ENCODE data around the gene TTC7B. TPM values are rescaled to one million over a fixed set of nuclear protein-coding genes. Genes with fewer than 3 reads are reported as not detected.
A peak's percentile ranks its signal among the peaks of the same experiment; 100 is the strongest.

TTC7B gene
- total and polyA plus RNA-seq, 9 of the 15 experiments (the other 6 are each of a cell fraction or from before 2014, with no cell fraction given) = 2.2 to 77.2 (median 36.7) TPM

DNA sequence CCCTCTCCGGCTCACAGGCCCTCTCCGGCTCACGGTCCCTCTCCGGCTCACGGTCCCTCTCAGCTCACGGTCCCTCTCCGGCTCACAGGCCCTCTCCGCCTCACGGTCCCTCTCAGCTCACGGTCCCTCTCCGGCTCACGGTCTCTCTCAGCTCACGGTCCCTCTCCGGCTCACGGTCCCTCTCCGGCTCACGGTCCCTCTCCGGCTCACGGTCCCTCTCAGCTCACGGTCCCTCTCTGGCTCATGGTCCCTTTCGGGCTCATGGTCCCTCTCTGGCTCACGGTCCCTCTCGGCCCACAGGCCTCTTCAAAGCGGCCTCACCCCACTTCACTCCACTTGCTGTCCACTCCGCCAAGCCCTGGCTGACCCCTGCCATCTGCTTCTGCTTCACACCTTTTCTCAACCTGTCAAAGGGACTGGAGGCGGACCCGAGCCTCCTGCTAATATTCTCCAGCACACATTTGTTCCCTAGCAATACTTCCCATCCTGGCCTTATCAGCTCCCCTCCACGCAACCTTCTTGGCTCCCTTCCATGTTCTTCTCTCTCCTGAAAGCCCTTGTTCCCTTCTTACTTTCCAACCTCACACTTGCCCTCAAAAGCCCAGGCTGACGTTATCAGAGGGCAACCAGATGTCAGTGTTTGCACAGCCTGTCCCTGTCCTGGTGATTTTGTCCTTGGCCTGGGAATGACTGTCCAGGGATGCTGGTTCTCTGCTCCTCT lies 242.7 kb downstream of the TTC7B start (continued):
- TF ChIP-seq CBX3 (IDR thresholded peaks at IDR 0.05; ENCODE audit: borderline replicate concordance in 1 of 2, low read length in 2 of 2) (peak in 1 of 2 experiments; percentile 60; a peak in 1 of 3 replicates), MAZ (CRISPR knock-in tag; conservative IDR thresholded peaks at IDR 0.05 in 1 of 2, IDR thresholded peaks at IDR 0.05 in 1 of 2) (peak; percentile 25 to 40; a peak in 1 of 4 replicates), HDAC1 (IDR thresholded peaks at IDR 0.05) (peak in 1 of 2 experiments; percentile 95; a peak in 2 of 4 replicates), TEAD4 (IDR thresholded peaks at IDR 0.05; ENCODE audit: low read length) (peak; percentile 94), TEAD4 (CRISPR knock-in tag; IDR thresholded peaks at IDR 0.05; ENCODE audit: borderline replicate concordance) (no peak), BDP1 (IDR thresholded peaks at IDR 0.05; ENCODE audit: insufficient read depth, insufficient read length) (no peak), SMAD4 (CRISPR knock-in tag; conservative IDR thresholded peaks at IDR 0.05) (0 out of 2 replicates have a peak, but pooled peaks have one; percentile 65), HNRNPUL1 (IDR thresholded peaks at IDR 0.05; ENCODE audit: low read length) (no peak), NFIC (IDR thresholded peaks at IDR 0.05) (peak; percentile 99), EP300 (IDR thresholded peaks at IDR 0.05; ENCODE audit: low read length) (peak; percentile 89), TARDBP (IDR thresholded peaks at IDR 0.05) (peak; percentile 91), RCOR1 (IDR thresholded peaks at IDR 0.05; ENCODE audit: borderline replicate concordance in 1 of 2, low read depth in 2 of 2, low read length in 2 of 2) (peak; percentile 60 to 95; a peak in 3 of 4 replicates), ESRRA (IDR thresholded peaks at IDR 0.05; ENCODE audit: borderline replicate concordance, low read depth) (peak; percentile 96)
- TF ChIP-seq, protein P1, sequence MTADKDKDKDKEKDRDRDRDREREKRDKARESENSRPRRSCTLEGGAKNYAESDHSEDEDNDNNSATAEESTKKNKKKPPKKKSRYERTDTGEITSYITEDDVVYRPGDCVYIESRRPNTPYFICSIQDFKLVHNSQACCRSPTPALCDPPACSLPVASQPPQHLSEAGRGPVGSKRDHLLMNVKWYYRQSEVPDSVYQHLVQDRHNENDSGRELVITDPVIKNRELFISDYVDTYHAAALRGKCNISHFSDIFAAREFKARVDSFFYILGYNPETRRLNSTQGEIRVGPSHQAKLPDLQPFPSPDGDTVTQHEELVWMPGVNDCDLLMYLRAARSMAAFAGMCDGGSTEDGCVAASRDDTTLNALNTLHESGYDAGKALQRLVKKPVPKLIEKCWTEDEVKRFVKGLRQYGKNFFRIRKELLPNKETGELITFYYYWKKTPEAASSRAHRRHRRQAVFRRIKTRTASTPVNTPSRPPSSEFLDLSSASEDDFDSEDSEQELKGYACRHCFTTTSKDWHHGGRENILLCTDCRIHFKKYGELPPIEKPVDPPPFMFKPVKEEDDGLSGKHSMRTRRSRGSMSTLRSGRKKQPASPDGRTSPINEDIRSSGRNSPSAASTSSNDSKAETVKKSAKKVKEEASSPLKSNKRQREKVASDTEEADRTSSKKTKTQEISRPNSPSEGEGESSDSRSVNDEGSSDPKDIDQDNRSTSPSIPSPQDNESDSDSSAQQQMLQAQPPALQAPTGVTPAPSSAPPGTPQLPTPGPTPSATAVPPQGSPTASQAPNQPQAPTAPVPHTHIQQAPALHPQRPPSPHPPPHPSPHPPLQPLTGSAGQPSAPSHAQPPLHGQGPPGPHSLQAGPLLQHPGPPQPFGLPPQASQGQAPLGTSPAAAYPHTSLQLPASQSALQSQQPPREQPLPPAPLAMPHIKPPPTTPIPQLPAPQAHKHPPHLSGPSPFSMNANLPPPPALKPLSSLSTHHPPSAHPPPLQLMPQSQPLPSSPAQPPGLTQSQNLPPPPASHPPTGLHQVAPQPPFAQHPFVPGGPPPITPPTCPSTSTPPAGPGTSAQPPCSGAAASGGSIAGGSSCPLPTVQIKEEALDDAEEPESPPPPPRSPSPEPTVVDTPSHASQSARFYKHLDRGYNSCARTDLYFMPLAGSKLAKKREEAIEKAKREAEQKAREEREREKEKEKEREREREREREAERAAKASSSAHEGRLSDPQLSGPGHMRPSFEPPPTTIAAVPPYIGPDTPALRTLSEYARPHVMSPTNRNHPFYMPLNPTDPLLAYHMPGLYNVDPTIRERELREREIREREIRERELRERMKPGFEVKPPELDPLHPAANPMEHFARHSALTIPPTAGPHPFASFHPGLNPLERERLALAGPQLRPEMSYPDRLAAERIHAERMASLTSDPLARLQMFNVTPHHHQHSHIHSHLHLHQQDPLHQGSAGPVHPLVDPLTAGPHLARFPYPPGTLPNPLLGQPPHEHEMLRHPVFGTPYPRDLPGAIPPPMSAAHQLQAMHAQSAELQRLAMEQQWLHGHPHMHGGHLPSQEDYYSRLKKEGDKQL (CRISPR knock-in tag; IDR thresholded peaks at IDR 0.05; ENCODE audit: borderline replicate concordance) = no peak
- TF ChIP-seq, protein P2, sequence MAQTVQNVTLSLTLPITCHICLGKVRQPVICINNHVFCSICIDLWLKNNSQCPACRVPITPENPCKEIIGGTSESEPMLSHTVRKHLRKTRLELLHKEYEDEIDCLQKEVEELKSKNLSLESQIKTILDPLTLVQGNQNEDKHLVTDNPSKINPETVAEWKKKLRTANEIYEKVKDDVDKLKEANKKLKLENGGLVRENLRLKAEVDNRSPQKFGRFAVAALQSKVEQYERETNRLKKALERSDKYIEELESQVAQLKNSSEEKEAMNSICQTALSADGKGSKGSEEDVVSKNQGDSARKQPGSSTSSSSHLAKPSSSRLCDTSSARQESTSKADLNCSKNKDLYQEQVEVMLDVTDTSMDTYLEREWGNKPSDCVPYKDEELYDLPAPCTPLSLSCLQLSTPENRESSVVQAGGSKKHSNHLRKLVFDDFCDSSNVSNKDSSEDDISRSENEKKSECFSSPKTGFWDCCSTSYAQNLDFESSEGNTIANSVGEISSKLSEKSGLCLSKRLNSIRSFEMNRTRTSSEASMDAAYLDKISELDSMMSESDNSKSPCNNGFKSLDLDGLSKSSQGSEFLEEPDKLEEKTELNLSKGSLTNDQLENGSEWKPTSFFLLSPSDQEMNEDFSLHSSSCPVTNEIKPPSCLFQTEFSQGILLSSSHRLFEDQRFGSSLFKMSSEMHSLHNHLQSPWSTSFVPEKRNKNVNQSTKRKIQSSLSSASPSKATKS (CRISPR knock-in tag; IDR thresholded peaks at IDR 0.05) = no peak
- TF ChIP-seq, protein P3, sequence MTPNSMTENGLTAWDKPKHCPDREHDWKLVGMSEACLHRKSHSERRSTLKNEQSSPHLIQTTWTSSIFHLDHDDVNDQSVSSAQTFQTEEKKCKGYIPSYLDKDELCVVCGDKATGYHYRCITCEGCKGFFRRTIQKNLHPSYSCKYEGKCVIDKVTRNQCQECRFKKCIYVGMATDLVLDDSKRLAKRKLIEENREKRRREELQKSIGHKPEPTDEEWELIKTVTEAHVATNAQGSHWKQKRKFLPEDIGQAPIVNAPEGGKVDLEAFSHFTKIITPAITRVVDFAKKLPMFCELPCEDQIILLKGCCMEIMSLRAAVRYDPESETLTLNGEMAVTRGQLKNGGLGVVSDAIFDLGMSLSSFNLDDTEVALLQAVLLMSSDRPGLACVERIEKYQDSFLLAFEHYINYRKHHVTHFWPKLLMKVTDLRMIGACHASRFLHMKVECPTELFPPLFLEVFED (CRISPR knock-in tag; conservative IDR thresholded peaks at IDR 0.05) = 0 out of 2 replicates have a peak, but pooled peaks have one; percentile 73

All from K562 (cell line).